HG03064 (cell line): ENCODE measurements around the gene GLMP.

Experiments used
- ATAC-seq: cut with Tn5 transposase; IDR thresholded peaks from one replicate; pipeline ENCODE4 v1.9.1; 2021; ENCODE audit warnings: low read depth; ENCODE audit not compliant: unreplicated experiment

Gene GLMP

DNA sequence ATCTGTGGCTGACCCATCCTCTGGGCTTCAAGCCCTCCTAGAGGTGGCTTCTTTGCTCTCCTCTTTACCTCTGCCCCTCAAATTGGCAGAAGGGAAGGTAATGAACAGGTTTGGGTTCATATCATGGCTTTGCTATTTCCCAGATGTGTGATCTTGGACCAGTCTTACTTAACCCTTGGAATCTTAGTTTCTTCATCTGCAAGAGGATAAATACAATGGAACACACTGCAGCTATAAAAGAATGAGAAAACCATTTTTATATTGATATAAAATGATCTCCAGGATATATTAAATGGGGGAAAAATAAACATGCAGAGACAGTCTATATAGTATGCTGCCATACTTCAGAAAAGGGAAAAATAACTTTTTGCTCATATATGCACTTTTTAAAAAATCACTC, 5.6 kb downstream of the GLMP start:
- no peak for ATAC-seq

GRCh38 chr1:156286061-156286460, 9.4 kb downstream of the GLMP start:
- ATAC-seq, result no peak

DNA sequence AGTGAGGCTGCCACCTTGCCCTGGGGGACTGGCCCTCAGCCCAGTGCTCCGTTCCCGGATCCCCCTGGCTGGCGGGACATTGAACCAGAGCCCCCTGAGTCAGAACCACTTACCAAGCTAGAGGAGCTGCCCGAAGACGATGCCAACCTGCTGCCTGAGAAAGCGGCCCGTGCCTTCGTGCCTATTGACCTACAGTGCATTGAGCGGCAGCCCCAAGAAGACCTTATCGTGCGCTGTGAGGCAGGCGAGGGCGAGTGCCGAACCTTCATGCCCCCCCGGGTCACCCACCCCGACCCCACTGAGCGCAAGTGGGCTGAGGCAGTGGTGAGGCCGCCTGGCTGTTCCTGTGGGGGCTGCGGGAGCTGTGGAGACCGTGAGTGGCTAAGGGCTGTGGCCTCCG, 10.0 kb downstream of the GLMP start:
- ATAC-seq, result no peak

GRCh38 chr1:156284757-156285156, 10.7 kb downstream of the GLMP start:
- no peak for ATAC-seq

- ATAC-seq, result no peak
These were observed 11.4 kb downstream of the GLMP start, which contains the start of gene TMEM79 for GRCh38 chr1:156284112-156284511. Gene TMEM79, plus strand, starts transcription at chr1:156284325. Its CDS starts 902 bp downstream, at chr1:156285227.

DNA sequence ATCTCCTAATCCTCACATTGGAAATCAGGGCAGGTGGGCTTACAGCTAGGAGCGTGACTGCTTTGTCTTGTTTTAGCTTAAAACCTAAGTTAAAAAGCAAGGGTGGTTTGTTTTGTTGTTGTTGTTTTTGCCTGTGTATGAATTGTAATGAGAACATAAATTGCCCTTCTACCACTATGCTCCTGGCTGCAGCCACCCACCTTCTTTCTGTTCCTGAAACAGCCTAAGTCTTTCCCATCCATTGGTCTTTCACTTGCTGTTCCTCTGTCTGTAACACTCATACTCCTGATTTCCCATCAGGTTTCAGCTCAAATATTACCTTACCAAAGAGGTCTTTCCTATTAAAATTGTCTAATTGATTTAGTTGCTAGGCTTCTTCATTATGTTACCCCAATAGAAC, 12.0 kb downstream of the GLMP start:
- ATAC-seq, result no peak

- peak; percentile 77 for ATAC-seq
These were observed 12.8 kb downstream of the GLMP start, which contains the start of gene SMG5 for GRCh38 chr1:156282479-156283222. Gene SMG5, minus strand, starts transcription at chr1:156282825. Its CDS starts 145 bp downstream, at chr1:156282680.

- no peak for ATAC-seq
These were observed 13.6 kb downstream of the GLMP start for GRCh38 chr1:156281693-156282478.

- peak; percentile 40 for ATAC-seq
These were observed 14.2 kb downstream of the GLMP start for GRCh38 chr1:156281281-156281680.

GRCh38 chr1:156279837-156280236, 15.6 kb downstream of the GLMP start:
- ATAC-seq, result no peak

DNA sequence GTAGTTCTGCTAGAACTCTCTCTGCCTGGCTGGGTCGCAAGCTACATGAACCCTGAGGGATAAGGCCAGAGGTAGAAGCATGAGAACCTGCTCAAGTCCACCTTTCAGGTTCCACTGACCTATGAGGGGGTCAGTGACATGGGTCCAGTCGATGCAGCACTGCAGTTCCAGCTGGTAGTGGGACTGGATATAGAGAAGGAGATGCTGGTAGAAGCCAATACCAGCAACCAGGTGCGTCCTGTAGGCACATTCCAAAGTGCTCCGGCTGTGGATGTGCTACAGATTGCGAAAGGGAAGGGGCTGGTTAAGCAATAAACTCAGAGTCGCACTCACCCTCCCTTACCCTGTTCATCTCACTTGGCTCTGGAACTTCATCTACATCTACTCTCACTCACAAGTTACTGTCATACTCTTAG, 18.5 kb downstream of the GLMP start:
- no peak for ATAC-seq

DNA sequence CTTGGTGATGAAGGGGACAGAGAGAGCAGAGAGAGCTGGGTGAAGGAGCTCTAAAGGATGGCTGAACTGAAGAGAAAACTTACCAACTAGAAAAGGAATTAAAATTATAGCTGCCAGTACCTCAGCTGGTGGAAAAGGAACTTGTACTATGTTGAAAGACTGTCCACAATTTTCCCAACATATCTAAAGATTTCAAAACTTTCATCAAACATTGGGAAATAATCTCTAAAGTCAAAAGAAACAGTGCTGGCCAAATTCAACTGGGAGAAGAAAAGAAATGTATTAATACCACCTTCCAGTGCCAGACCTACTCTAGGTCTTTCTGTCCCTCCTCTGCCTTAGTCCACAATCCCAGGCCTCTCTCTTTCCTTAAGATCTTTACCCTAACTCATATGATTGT, 18.9 kb downstream of the GLMP start:
- no peak for ATAC-seq

- ATAC-seq, result no peak
These were observed 25.2 kb downstream of the GLMP start for GRCh38 chr1:156270314-156270713.

DNA sequence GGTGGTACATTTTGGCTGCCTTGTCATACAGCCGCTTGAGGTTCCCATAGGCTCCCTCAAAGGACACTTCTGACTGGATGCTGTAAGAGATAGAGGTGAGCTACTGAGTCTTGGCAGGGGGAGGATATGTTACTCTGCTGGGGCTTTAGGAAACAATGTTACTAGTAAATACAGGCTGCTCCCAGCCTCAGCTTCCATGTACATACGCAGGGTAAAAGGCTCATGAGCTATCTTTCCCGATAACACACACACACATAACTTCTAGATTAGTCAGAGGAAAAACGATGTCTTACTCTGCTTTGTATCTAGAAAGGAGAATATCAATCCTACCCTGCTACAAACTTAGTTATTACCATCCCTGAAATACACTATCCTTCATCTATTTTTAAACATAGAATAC, 27.1 kb downstream of the GLMP start:
- ATAC-seq, result no peak

DNA sequence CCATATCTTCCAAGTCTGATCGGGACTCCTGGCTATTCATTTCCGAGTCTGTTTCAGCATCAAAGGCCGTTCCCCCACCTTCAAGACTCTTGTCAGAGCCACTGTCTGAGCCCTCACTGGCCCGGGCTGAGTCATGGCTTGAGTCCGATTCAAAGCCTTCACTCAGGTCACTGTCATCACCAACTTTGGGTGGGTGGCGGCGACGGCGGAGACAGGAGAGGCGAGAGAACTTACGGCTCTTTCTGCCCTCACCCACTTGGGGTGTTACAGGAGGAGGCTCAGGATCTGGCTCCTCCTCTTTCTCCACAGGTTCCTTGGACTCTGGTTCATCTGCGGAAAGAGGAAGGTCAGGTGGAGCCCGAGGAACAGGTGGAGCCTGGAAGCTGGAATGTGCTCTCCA, 29.4 kb downstream of the GLMP start:
- ATAC-seq, result no peak

DNA sequence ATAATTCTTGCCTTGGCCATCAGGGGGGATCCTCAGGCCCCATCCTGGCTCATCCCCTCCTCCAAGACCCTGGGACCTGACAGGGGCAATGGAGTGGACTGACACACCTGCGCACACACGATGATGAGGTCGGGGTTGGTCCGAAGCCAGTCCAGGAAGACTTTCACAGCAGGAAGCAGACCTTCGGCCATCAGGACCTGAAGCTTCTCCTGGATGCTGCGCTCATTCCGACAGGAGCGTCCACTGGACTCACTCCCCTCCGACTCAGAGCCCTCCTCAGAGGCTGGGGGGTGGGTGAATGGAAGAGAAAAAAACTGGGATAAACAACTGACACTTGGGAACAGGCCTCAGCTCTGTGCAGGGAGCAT, 32.2 kb downstream of the GLMP start:
- no peak for ATAC-seq

GRCh38 chr1:156262461-156263287, 32.8 kb downstream of the GLMP start:
- no peak for ATAC-seq

DNA sequence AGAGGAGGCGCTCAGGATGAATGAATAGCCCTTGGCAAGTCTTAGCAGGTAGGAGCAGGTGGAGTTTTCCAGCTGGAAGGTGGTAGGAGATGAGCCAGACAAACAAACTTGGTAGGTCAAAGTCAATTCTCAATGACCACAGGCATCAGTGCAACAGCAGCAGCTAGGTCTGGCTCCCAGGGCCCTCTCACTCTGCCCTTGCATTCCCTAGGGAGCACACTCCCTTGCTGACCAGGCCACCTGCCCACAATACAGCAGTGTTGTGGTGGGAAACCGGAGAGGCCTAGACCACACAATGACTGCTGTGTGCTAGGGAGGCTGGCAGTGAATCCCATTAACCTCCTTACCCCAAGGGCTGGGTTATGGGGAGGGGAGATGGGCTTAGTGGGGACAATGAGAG, 34.6 kb downstream of the GLMP start:
- ATAC-seq, result no peak

GRCh38 chr1:156259805-156260204, 35.7 kb downstream of the GLMP start:
- no peak for ATAC-seq

DNA sequence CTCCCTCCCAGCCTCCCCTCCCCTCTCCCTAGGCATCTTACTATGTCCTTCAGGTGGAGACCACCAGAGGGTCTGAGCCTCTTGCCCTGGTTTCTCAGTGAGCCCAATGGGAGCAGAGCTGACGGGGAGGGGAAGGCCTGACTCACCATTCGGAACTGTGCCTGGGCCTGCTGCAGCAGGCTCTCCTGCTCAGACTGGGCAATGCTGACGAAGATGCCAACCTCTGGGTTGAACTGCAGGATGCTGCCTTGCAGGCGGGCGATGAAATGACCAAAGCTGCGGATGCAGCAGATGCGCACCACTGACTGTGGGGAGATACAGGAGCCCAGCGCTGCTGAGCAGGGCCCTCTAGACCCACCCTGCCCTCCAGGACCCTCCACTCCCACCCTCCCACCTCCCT, 36.6 kb downstream of the GLMP start:
- no peak for ATAC-seq

GRCh38 chr1:156257711-156258110, 37.8 kb downstream of the GLMP start:
- ATAC-seq, result no peak
